H54 (cell line): ENCODE data around the gene KANK2.
"Not testable (repeated sequence)": the region's sequence is repeated elsewhere in the genome, so short reads cannot be mapped to it uniquely, and the experiment has no call there.

ENCODE experiments used
- DNase-seq: peaks from one replicate; pipeline ENCODE4 v3.0.0; 2011; ENCODE audit warnings: low spot score, mixed read lengths; ENCODE audit not compliant: insufficient read length
- FAIRE-seq: peaks from 3 replicates; lab custom pipeline; 2011; peaks lifted over from hg19 to GRCh38; lab: Jason Lieb, UNC
- POLR2A ChIP-seq: IDR thresholded peaks from 2 replicates; pipeline ENCODE4 v1.6.1; 2011; ENCODE audit warnings: low read depth, mild to moderate bottlenecking, low read length

The KANK2 gene

DNA sequence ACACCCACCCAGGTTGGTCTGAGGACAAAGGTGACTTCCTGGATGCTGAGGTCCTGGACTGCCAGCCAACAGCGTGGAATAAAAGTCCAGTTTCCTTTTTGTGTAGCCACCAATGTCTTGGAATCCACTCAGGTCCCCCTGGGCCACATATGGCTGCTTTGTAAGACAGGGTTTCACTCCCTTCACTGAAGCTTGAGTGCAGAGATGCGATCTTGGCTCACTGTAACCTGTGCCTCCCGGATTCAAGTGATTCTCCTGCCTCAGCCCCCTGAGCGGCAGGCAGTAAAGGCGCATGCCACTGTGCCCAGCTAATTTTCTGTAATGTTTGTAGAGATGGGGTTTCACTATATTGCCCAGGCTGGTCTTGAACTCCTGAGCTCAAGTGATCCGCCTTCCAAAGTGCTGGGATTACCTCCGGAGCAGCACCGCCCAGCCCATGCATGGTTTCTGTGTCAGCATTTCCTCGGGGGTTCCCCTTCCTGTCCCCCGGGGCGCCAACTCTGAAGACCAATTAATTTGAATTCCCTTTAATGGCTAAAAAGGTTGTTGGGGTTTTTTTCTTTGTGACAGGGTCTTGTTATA, 17.5 kb downstream of the KANK2 start:
- TF ChIP-seq POLR2A = no peak
- no peak for DNase-seq
- FAIRE-seq = no peak

DNA sequence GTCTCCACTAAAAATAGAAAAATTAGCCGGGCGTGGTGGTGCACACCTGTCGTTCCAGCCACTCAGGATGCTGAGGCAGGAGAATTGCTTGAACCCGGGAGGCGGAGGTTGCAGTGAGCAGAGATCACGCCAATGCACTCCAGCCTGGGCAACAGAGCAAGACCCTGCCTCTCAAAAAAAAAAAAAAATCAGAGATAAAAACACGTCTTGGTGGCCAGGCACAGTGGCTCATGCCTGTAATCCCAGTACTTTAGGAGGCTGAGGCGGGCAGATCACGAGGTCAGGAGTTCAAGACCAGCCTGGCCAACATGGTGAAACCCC, 18.2 kb downstream of the KANK2 start:
- FAIRE-seq, DNase-seq: not testable (repeated sequence)

GRCh38 chr19:11177592-11177991, 19.8 kb downstream of the KANK2 start:
- DNase-seq = no peak
- FAIRE-seq = no peak
- TF ChIP-seq POLR2A = no peak

DNA sequence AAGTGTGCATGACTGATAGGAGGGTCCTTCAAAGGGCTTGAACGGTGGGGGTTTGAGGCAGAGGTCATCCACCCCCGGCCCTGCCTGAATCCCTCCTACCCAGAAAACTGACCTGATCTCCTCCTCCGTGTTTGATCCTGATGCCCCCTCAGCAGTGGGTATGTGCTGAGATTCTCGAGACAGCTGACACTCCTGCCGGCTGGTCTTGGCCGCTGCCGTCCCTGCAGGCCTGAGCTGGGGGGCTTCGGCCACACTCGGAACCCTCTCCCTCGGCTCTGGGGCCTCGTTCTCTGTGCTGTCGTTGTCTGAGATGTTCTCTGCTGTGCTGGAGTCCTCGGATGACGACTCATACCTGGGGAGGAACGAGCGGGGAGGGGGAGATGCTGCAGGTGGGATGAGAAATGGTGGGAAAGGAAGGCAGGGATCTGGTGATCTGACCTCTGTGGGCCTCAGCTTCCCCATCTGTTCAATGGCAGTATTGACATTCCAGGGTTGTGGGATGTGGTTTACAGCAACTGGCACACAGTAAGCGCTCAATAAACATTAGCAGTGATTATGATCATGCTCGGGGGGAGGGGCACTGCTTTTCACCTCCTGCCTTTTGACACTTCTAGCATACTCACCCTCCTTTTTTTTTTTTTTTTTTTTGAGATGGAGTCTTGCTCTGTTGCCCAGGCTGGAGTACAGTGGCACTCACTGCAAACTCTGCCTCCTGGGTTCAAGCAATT, 20.7 kb downstream of the KANK2 start:
- FAIRE-seq = no peak
- DNase-seq = no peak
- TF ChIP-seq POLR2A = no peak

DNA sequence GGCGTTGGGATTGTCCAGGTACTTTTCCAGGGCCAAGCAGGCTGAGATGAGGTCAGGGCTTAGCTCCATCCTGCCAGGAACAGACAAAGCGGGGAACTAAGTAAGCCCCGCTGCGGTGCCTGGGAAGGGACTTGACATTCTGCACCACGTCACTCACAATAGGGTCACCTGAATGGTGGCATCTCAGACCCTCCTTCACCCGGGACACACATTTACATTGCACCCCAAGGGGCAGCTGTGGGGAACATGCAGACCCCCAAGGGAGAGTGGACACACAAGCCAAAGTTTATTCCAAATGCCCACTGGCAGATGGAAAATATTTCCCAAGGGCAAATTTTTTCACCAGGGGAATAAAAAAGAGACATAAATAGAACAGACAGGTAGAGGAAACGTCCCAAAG, 21.4 kb downstream of the KANK2 start:
- no peak for FAIRE-seq
- TF ChIP-seq POLR2A = no peak
- DNase-seq = no peak

- FAIRE-seq (no peak), DNase-seq (no peak)
- TF ChIP-seq POLR2A = no peak
Observed at GRCh38 chr19:11174336-11174735, 23.0 kb downstream of the KANK2 start.

DNA sequence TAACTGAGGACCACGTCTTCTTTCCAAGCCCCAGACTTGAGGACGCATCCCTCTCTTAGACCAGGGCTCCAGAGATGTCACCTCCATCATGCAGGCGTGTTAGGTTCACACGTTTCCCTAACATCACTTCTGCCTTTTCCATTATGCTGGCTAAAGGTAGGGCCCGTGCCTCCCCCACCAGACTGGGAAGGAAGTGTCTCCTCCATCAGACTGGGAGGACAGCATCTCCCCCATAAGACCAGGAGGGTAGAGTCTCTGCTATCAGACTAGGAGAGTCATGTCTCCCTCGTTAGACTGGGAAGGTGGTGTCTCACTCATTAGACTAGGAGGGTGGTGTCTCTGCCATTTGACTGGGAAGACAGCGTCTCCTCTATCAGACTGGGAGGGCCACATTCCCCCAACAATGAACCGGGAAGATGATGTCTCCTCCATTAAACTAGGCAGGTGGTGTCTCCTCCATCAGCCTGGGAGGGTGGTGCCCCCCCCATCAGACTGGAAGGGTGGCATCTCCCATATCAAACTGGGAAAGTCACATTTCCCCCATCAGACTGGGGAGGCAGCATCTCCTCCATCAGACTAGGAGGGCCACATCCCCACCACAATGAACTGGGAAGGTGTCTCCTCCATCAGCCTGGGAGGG, 23.7 kb downstream of the KANK2 start:
- DNase-seq (no peak), FAIRE-seq (no peak)
- no peak for TF ChIP-seq POLR2A

DNA sequence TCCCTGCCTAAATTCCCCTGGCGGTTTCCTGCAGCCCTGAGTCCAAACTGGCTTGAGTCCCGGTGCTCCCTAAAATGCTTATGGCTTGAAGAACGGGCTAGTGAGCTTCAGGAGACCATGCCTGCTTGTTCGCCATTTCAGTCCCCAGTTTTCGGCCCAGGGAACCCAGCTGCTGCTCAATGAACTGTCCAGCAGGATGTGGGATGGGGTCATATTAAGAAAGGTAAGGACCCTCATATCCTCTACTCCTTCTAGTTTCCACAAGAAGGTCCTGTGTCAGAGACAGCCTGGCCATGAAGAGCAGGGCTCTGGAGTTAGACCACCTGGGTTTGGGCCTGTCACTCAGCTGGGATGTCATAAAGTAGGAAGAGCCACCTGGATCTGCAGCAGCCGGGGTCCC, 24.8 kb downstream of the KANK2 start:
- DNase-seq = no peak
- FAIRE-seq = no peak
- TF ChIP-seq POLR2A = no peak

GRCh38 chr19:11171144-11171543, 26.2 kb downstream of the KANK2 start:
- no peak for TF ChIP-seq POLR2A
- DNase-seq (no peak), FAIRE-seq (no peak)

GRCh38 chr19:11169896-11170678, 27.3 kb downstream of the KANK2 start:
- FAIRE-seq (no peak), DNase-seq (no peak)
- TF ChIP-seq POLR2A = no peak

- FAIRE-seq = peak; percentile 84
- no peak for TF ChIP-seq POLR2A
- peak; percentile 90 for DNase-seq
Observed at GRCh38 chr19:11168568-11168967, 28.8 kb downstream of the KANK2 start.

DNA sequence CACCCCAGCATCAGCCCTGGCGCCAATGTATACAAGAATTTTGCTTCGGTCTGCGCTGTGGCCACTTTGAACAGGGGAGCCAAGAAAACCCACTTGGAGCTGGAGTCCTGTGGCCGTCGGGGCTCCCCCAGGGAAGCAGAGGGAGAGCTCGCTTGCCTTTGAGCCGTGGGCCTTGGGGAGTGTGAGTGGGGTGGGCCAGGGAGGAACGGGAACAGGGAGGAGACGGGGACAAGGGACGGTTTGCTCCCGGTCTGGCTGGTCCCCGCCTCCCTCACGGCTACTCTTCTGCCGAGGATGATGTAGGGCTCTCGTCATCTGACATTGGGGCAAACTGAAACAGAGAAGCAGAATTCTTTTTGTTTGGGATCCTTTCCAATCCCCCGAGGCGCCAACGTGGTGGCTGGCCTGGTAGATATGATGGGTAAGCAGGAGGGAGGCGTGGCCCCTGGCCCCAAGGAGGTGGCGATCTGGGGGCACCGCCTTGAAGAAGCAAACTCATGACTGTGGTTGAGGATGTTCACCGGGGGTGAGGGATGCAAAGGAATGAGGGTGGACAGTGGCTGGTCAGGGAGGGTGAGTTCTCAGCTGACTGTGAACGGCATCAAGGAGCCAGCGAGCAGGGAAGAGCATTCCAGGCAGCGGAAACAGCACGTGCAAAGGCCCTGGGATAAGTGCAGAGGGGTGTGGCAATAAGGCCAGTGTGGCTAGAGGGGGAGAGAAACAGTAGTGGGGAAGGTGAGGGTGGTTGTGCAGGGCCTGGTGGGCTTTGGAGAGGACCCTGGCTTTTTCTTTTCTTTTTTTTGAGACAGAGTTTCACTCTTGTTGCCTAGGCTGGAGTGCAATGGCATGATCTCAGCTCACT, 30.8 kb downstream of the KANK2 start:
- TF ChIP-seq POLR2A = no peak
- FAIRE-seq = no peak
- DNase-seq = no peak

GRCh38 chr19:11165486-11166030, 31.8 kb downstream of the KANK2 start:
- no peak for TF ChIP-seq POLR2A
- DNase-seq (no peak), FAIRE-seq (no peak)
